Measurements from ENCODE around the gene GNAS. TPM values are rescaled to one million over a fixed set of nuclear protein-coding genes. Genes with fewer than 3 reads are reported as not detected.

The GNAS gene
- polyA plus RNA-seq, 1 donor (not counting 4 experiments of a cell fraction or from before 2014, with no cell fraction given) = 560 TPM

- TF ChIP-seq CTCF (optimal IDR thresholded peaks at IDR 0.05 in 1 of 3, IDR thresholded peaks at IDR 0.05 in 1 of 3, conservative IDR thresholded peaks at IDR 0.05 in 1 of 3; ENCODE audit: extremely low read depth in 1 of 3, insufficient read depth in 2 of 3, low read length in 3 of 3) (no peak), EZH2 (IDR thresholded peaks at IDR 0.05; ENCODE audit: low read length) (no peak)
- dilution Hi-C loops (cut with MboI; ENCODE audit: extremely low pct_ligation_motif_present, low sequenced_read_pairs) = no loop called here
- Histone ChIP-seq H3K9ac (ENCODE audit: control insufficient read depth, extremely low read depth, insufficient read depth, low read length) (no peak overlapping the region), H3K4me1 (ENCODE audit: control insufficient read depth, extremely low read depth, insufficient read depth, low read length) (no peaks in the 10 kb centered on the region), H4K20me1 (ENCODE audit: control insufficient read depth, extremely low read depth, insufficient read depth, low read length) (no peaks in the 10 kb centered on the region), H3K79me2 (ENCODE audit: control insufficient read depth, insufficient read depth, low read length) (no peaks in the 10 kb centered on the region), H3K4me2 (ENCODE audit: control insufficient read depth, extremely low read depth, insufficient read depth, low read depth, low read length) (no peak overlapping the region), H3K4me3 (ENCODE audit: control insufficient read depth in 2 of 3, extremely low read depth in 1 of 3, insufficient read depth in 2 of 3, low read depth in 1 of 3, low read length in 3 of 3) (no peak overlapping the region), H3K36me3 (ENCODE audit: control insufficient read depth in 2 of 2, extremely low read depth in 1 of 2, insufficient read depth in 2 of 2, low read length in 2 of 2) (no peaks in the 10 kb centered on the region), H3K9me3 (ENCODE audit: control insufficient read depth, low read depth, low read length) (no peaks in the 10 kb centered on the region), H3K27ac (ENCODE audit: control insufficient read depth, insufficient read depth, low read length) (no peak overlapping the region), H2AFZ (ENCODE audit: control insufficient read depth, low read length) (no peak overlapping the region), H3K9me1 (ENCODE audit: control insufficient read depth, extremely low read depth, insufficient read depth, low read length) (no peaks in the 10 kb centered on the region), H3K27me3 (ENCODE audit: control insufficient read depth, extremely low read depth, insufficient read depth, low read length) (no peaks in the 10 kb centered on the region)
- FAIRE-seq (no peak), DNase-seq (ENCODE audit: low read depth, low spot score) (no peak)
Measured at GRCh38 chr20:58922036-58922435, 69.5 kb downstream of the GNAS start.

- Histone ChIP-seq H3K36me3 (ENCODE audit: control insufficient read depth in 2 of 2, extremely low read depth in 1 of 2, insufficient read depth in 2 of 2, low read length in 2 of 2) (no peaks in the 10 kb centered on the region), H3K27ac (ENCODE audit: control insufficient read depth, insufficient read depth, low read length) (no peak overlapping the region), H3K9me3 (ENCODE audit: control insufficient read depth, low read depth, low read length) (no peaks in the 10 kb centered on the region), H3K4me3 (ENCODE audit: control insufficient read depth in 2 of 3, extremely low read depth in 1 of 3, insufficient read depth in 2 of 3, low read depth in 1 of 3, low read length in 3 of 3) (no peak overlapping the region), H3K9me1 (ENCODE audit: control insufficient read depth, extremely low read depth, insufficient read depth, low read length) (no peaks in the 10 kb centered on the region), H2AFZ (ENCODE audit: control insufficient read depth, low read length) (no peak overlapping the region), H3K4me1 (ENCODE audit: control insufficient read depth, extremely low read depth, insufficient read depth, low read length) (no peaks in the 10 kb centered on the region), H4K20me1 (ENCODE audit: control insufficient read depth, extremely low read depth, insufficient read depth, low read length) (no peaks in the 10 kb centered on the region), H3K4me2 (ENCODE audit: control insufficient read depth, extremely low read depth, insufficient read depth, low read depth, low read length) (no peak overlapping the region), H3K79me2 (ENCODE audit: control insufficient read depth, insufficient read depth, low read length) (no peaks in the 10 kb centered on the region), H3K27me3 (ENCODE audit: control insufficient read depth, extremely low read depth, insufficient read depth, low read length) (no peaks in the 10 kb centered on the region), H3K9ac (ENCODE audit: control insufficient read depth, extremely low read depth, insufficient read depth, low read length) (no peak overlapping the region)
- dilution Hi-C loops (cut with MboI; ENCODE audit: extremely low pct_ligation_motif_present, low sequenced_read_pairs) = no loop called here
- TF ChIP-seq CTCF (optimal IDR thresholded peaks at IDR 0.05 in 1 of 3, IDR thresholded peaks at IDR 0.05 in 1 of 3, conservative IDR thresholded peaks at IDR 0.05 in 1 of 3; ENCODE audit: extremely low read depth in 1 of 3, insufficient read depth in 2 of 3, low read length in 3 of 3) (no peak), EZH2 (IDR thresholded peaks at IDR 0.05; ENCODE audit: low read length) (no peak)
- no peak for FAIRE-seq
- no peak for DNase-seq (ENCODE audit: low read depth, low spot score)
Measured at GRCh38 chr20:58923117-58923712, 70.7 kb downstream of the GNAS start.

Data from keratinocyte (primary cell).